ENCODE measurements around the gene KNCN. TPM values are rescaled to one million over a fixed set of nuclear protein-coding genes. Genes with fewer than 3 reads are reported as not detected.

Gene KNCN
- total RNA-seq (2014; rRNA removed; shearing (Covaris generic)) (not detected in 2 replicates), polyA plus RNA-seq (2016; fragmentation: Nextera tagmentation; extraction: Ambion mirVana) (not detected in 2 replicates)
- long read RNA-seq = 0 reads

DNA sequence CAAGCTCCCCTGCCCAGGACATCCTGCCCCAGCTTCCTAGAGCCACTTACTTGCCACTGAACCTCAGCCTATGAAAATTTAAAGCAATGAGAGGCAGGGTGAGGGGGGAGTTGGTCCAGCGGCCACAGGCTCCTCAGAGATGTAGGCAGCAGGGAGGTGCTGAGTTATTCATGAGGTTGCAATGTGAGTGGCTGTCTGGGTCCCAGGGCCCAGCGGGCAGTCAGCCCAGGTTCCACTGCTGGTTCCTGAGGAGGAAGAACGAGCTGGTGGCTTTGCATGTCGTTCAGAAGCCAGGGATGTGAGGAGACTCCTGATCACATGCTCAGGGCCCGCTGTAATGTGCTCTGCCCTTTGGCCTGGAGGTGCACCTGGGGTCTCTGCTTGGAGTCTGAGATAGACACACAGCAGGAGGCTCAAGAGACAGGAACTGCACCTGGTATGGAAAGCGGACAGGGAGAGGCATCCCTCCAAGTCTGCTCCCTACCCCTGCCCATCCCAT, at the start of gene KNCN:
KNCN (minus strand) TSS at position 51 of the 499 bp plus-strand sequence. CDS start 432 bp downstream, outside the sequence.
- Histone ChIP-seq H3K9me2 (ENCODE audit: insufficient read depth) (no peaks in the 10 kb centered on the region), H3K4me1 (ENCODE audit: insufficient read depth) (peaks cover 15% of the 10 kb centered on the region; the same call in 1 of the 2 replicates), H3K27me3 (ENCODE audit: insufficient read depth) (peaks cover 12% of the 10 kb centered on the region), H4K20me1 (replicated peaks; ENCODE audit: insufficient read depth) (no peaks in the 10 kb centered on the region), H3F3A (replicated peaks; ENCODE audit: low read depth) (no peaks in the 10 kb centered on the region), H3K4me2 (peak within 1 kb of the TSS; percentile 67), H2AFZ (peak within 1 kb of the TSS; percentile 94; the same call in 1 of the 2 replicates), H3K79me2 (replicated peaks; ENCODE audit: insufficient read depth) (no peaks in the 10 kb centered on the region), H3K4me3 (no peak within 1 kb of the TSS), H3K36me3 (ENCODE audit: insufficient read depth) (no peaks in the 10 kb centered on the region), H3K27ac (ENCODE audit: low read depth) (no peak within 1 kb of the TSS)
- Mint-ChIP-seq H3K4me3 (no peak within 1 kb of the TSS), H3K4me1 (peaks cover 22% of the 10 kb centered on the region), H3K27me3 (ENCODE audit: insufficient read depth, low read depth, poor library complexity) (peaks cover 14% of the 10 kb centered on the region), H3K36me3 (ENCODE audit: low read depth) (no peaks in the 10 kb centered on the region), H3K9me3 (no peaks in the 10 kb centered on the region), H3K27ac (no peak within 1 kb of the TSS)
- TF ChIP-seq NANOG (IDR thresholded peaks at IDR 0.05; ENCODE audit: borderline replicate concordance) = no peak
- no peak for TF ChIP-seq ZNF462 (CRISPR knock-in tag; IDR thresholded peaks at IDR 0.05)
- TF ChIP-seq ZNF331 (CRISPR knock-in tag; IDR thresholded peaks at IDR 0.05; ENCODE audit: low read depth) = no peak
- TF ChIP-seq JUNB (IDR thresholded peaks at IDR 0.05; ENCODE audit: unreplicated experiment) = no peak
- no peak for TF ChIP-seq CREB1 (CRISPR knock-in tag; IDR thresholded peaks at IDR 0.05; ENCODE audit: low read depth)
- TF ChIP-seq REST (IDR thresholded peaks at IDR 0.05; ENCODE audit: unreplicated experiment) = no peak
- TF ChIP-seq, protein P1, sequence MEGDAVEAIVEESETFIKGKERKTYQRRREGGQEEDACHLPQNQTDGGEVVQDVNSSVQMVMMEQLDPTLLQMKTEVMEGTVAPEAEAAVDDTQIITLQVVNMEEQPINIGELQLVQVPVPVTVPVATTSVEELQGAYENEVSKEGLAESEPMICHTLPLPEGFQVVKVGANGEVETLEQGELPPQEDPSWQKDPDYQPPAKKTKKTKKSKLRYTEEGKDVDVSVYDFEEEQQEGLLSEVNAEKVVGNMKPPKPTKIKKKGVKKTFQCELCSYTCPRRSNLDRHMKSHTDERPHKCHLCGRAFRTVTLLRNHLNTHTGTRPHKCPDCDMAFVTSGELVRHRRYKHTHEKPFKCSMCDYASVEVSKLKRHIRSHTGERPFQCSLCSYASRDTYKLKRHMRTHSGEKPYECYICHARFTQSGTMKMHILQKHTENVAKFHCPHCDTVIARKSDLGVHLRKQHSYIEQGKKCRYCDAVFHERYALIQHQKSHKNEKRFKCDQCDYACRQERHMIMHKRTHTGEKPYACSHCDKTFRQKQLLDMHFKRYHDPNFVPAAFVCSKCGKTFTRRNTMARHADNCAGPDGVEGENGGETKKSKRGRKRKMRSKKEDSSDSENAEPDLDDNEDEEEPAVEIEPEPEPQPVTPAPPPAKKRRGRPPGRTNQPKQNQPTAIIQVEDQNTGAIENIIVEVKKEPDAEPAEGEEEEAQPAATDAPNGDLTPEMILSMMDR (conservative IDR thresholded peaks at IDR 0.05; ENCODE audit: low read depth in 2 of 2) = no peak
- TF ChIP-seq EZH2 (IDR thresholded peaks at IDR 0.05; ENCODE audit: low read depth, unreplicated experiment) = no peak
- TF ChIP-seq POLR2AphosphoS5 (IDR thresholded peaks at IDR 0.05; ENCODE audit: low read depth) = no peak
- TF ChIP-seq EZH2phosphoT487 (IDR thresholded peaks at IDR 0.05; ENCODE audit: unreplicated experiment) = no peak
- TF ChIP-seq, protein P2, sequence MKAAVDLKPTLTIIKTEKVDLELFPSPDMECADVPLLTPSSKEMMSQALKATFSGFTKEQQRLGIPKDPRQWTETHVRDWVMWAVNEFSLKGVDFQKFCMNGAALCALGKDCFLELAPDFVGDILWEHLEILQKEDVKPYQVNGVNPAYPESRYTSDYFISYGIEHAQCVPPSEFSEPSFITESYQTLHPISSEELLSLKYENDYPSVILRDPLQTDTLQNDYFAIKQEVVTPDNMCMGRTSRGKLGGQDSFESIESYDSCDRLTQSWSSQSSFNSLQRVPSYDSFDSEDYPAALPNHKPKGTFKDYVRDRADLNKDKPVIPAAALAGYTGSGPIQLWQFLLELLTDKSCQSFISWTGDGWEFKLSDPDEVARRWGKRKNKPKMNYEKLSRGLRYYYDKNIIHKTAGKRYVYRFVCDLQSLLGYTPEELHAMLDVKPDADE (IDR thresholded peaks at IDR 0.05) = no peak
- TF ChIP-seq STAT1 (IDR thresholded peaks at IDR 0.05; ENCODE audit: unreplicated experiment) = no peak
- no peak for TF ChIP-seq ZNF114 (CRISPR knock-in tag; IDR thresholded peaks at IDR 0.05)
- DNase-seq (ENCODE audit: low spot score) = no peak
- ATAC-seq = no peak
